ENCODE measurements around the gene CREB3L2.

- TF ChIP-seq CTCF (IDR thresholded peaks at IDR 0.05), result no peak
- TF ChIP-seq ZFX (IDR thresholded peaks at IDR 0.05; ENCODE audit: borderline replicate concordance), result no peak
Measured at GRCh38 chr7:137962491-137962874, 39.4 kb downstream of the CREB3L2 start.
